Measurements from ENCODE around the gene PLA2G2D.

Gene PLA2G2D

GRCh38 chr1:20120796-20121195 is 1.5 kb upstream of the PLA2G2D start:
- TF ChIP-seq POLR2AphosphoS5 (IDR thresholded peaks at IDR 0.05; ENCODE audit: low read depth, low read length), result no peak
- no peak for TF ChIP-seq FOXP2 (optimal IDR thresholded peaks at IDR 0.05; ENCODE audit: borderline replicate concordance, extremely low read depth, extremely low read length, insufficient read depth)
- no peak for TF ChIP-seq REST (IDR thresholded peaks at IDR 0.05; ENCODE audit: insufficient read depth in 1 of 2, low read depth in 2 of 2, low read length in 2 of 2)
- no peak for TF ChIP-seq TAF1 (IDR thresholded peaks at IDR 0.05; ENCODE audit: borderline replicate concordance, insufficient read depth, low read length)
- TF ChIP-seq SIN3A (IDR thresholded peaks at IDR 0.05; ENCODE audit: borderline replicate concordance, insufficient read depth, low read length), result no peak

- TF ChIP-seq TAF1 (IDR thresholded peaks at IDR 0.05; ENCODE audit: borderline replicate concordance, insufficient read depth, low read length) (no peak), REST (IDR thresholded peaks at IDR 0.05; ENCODE audit: insufficient read depth in 1 of 2, low read depth in 2 of 2, low read length in 2 of 2) (no peak), SIN3A (IDR thresholded peaks at IDR 0.05; ENCODE audit: borderline replicate concordance, insufficient read depth, low read length) (no peak), FOXP2 (optimal IDR thresholded peaks at IDR 0.05; ENCODE audit: borderline replicate concordance, extremely low read depth, extremely low read length, insufficient read depth) (no peak), POLR2AphosphoS5 (IDR thresholded peaks at IDR 0.05; ENCODE audit: low read depth, low read length) (no peak)
Observed at GRCh38 chr1:20117236-20117635, 2.1 kb downstream of the PLA2G2D start.

GRCh38 chr1:20115916-20116315 is 3.4 kb downstream of the PLA2G2D start:
- no peak for TF ChIP-seq FOXP2 (optimal IDR thresholded peaks at IDR 0.05; ENCODE audit: borderline replicate concordance, extremely low read depth, extremely low read length, insufficient read depth)
- no peak for TF ChIP-seq TAF1 (IDR thresholded peaks at IDR 0.05; ENCODE audit: borderline replicate concordance, insufficient read depth, low read length)
- no peak for TF ChIP-seq SIN3A (IDR thresholded peaks at IDR 0.05; ENCODE audit: borderline replicate concordance, insufficient read depth, low read length)
- no peak for TF ChIP-seq REST (IDR thresholded peaks at IDR 0.05; ENCODE audit: insufficient read depth in 1 of 2, low read depth in 2 of 2, low read length in 2 of 2)
- TF ChIP-seq POLR2AphosphoS5 (IDR thresholded peaks at IDR 0.05; ENCODE audit: low read depth, low read length), result no peak

GRCh38 chr1:20115479-20115878 is 3.9 kb downstream of the PLA2G2D start:
- TF ChIP-seq TAF1 (IDR thresholded peaks at IDR 0.05; ENCODE audit: borderline replicate concordance, insufficient read depth, low read length) (no peak), REST (IDR thresholded peaks at IDR 0.05; ENCODE audit: insufficient read depth in 1 of 2, low read depth in 2 of 2, low read length in 2 of 2) (no peak), FOXP2 (optimal IDR thresholded peaks at IDR 0.05; ENCODE audit: borderline replicate concordance, extremely low read depth, extremely low read length, insufficient read depth) (no peak), SIN3A (IDR thresholded peaks at IDR 0.05; ENCODE audit: borderline replicate concordance, insufficient read depth, low read length) (no peak), POLR2AphosphoS5 (IDR thresholded peaks at IDR 0.05; ENCODE audit: low read depth, low read length) (no peak)
